ENCODE results near the gene SHISAL1.

SHISAL1 gene

DNA sequence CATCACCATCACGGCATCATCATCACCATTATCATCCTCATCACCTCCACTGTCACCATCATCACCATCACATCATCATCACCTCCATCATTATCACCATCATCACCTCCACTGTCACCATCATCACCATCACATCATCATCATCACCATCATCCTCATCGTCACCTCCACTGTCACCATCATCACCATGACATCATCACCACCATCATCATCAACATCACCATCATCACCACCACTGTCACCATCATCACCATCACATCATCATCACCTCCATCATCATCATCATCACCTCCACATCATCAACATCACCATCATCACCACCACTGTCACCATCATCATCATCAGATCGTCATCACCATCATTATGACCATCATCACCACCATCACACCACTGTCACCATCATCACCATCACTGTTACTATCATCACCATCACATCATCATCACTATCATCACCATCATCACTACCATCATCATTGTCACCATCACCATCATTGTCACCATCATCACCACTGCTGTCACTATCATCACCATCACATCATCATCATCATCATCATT is 99.2 kb downstream of the SHISAL1 start:
- DNase-seq (ENCODE audit: extremely low read depth in 1 of 2, low read depth in 1 of 2), result no peak

DNA sequence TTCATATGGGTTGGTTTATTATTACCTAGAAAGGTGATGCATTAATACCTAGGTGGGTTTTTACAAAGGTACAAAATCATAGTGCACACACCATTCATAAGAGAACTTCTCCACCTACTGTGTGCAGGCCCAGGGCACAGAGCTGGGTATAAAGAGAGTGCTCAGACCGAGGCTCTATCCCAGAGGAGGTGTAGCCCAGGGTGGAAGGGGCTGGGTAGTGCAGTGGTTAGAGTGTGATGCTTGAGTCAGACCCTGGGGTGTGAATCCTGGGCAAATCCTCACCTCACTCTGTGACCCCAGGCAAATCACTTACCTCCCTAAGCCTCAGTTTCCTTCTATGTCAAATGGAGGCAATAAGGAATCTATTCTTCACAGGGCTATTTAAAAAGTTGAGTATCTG is 99.8 kb downstream of the SHISAL1 start:
- DNase-seq (ENCODE audit: extremely low read depth in 1 of 2, low read depth in 1 of 2), result no peak

DNA sequence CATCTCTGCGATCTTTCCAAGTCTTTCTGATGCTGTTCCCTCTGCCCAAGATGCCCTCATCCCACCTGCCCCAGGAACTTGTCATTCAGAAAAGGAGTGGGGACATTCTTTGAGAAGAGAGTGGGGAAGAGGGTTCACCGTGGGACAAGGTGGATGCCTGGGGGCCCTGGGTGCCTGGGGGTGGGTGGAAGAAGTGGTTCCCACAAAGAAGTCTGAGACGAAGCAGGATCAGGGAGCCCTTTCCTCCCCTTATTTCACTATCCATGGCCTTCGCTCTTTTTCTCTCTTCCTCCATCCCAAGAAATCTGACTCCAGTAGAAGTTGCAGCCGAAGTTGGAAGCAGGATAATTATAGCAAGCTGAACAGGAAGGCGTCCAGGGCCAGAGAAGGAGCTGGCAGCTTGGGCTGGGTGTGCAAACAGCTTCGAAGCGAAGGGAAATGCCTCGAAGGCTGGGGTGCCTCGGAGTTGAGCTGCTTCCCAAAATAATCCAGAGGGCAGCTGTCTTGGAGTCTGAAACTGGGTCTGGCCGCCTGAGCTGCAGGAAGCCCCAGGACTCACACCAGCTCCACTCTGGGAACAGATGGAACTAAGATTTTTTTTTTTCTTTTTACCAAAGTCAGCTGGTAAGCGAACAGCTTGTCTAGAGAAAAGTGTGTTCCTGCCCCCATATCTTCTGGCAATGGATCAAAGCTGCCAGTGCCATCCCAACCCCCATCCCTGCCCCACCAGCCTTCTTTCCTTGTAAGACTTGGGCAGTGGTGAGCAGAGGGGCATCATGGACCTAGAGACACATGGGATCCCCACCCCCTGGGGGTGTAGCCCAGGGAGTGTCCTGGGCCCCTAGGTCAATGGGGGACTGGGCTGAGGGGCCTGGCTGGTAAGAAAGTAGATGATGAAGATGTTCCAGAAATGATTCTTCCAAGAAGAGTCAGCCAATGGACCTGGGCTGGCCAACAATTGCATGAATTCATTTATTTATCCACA is 100.5 kb downstream of the SHISAL1 start:
- DNase-seq (ENCODE audit: extremely low read depth in 1 of 2, low read depth in 1 of 2), result no peak

DNA sequence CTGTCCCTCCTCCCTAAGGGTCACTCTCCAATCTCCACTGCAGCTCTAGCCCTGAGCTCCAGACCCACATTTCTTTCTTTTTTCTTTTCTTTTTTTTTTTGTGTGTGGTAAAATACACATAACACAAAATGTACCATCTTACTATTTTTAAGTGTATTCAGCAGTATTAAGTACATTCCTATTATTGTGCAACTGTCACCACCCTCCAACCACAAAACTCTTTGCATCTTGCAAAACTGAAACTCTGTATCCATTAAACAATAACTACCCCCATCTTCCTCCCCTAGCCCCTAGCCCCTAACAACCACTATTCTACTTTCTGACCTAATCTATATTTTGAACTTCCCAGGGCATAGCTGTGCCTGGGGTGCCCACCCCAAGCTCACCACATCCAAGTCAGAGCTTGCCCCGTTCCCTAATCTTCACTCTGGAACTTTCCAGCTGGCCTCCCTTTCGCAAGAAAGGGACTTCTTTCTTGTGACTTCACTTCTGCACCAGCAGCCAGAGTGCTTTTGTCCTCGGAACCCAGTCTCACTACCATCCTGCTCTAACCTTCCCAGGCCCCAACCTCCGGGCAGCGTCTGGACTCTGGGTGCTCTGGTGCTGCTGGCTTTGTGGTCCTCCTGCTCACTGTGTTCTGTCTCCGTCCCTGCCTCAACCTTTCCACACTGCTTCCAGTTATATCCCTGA is 101.3 kb downstream of the SHISAL1 start:
- no peak for DNase-seq (ENCODE audit: extremely low read depth in 1 of 2, low read depth in 1 of 2)

DNA sequence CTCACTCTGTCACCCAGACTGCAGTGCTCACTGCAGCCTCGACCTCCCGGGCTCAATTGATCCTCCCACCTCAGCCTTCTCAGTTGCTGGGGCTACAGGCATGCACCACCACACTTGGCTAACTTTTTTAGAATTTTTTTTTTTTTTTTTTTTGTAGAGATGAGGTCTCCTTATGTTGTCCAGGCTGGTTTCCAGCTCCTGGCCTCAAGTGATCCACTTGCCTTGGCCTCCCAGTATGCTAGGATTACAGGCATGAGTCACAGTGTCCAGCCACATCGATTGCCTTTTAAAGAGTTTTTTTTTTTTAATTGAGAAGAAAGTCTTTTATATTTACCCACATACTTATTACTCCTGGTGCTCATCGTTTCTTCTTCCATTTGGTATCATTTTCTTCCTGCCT is 102.0 kb downstream of the SHISAL1 start:
- DNase-seq (ENCODE audit: extremely low read depth in 1 of 2, low read depth in 1 of 2), result no peak

DNA sequence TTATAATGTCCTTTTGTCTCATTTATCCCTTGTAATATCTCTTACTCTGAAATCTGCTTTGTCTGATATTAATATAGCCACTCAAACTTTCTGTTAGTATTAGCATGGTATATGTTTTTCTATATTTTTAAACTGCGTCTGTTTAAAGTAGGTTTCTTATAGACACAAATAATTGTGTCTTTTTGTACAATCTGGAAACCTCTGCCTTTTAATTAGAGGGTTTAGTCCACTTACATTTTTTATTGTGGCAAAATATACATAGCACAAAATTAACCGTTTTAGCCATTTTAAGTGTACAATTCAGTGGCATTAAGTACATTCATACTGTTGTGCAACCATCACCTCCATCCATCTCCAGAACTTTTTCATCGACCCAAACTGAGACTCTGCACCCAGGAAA is 103.4 kb downstream of the SHISAL1 start:
- DNase-seq (ENCODE audit: extremely low read depth in 1 of 2, low read depth in 1 of 2), result no peak

DNA sequence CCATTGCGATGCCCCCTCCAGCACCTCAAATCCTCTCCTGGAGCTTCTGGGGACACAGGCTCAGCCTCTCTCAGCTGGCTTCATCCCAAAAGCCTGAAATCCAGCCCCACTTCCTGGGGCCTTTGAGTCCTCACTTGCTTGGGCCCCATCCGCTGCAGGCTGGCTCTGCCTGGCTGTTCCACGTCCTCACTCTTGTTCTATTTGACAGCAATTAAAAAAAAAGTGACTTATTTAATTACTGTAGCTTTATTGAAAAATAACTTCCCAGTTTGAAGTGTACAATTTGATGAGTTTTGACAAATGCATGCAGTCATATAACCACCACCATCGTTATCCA is 104.8 kb downstream of the SHISAL1 start:
- no peak for DNase-seq (ENCODE audit: extremely low read depth in 1 of 2, low read depth in 1 of 2)

DNA sequence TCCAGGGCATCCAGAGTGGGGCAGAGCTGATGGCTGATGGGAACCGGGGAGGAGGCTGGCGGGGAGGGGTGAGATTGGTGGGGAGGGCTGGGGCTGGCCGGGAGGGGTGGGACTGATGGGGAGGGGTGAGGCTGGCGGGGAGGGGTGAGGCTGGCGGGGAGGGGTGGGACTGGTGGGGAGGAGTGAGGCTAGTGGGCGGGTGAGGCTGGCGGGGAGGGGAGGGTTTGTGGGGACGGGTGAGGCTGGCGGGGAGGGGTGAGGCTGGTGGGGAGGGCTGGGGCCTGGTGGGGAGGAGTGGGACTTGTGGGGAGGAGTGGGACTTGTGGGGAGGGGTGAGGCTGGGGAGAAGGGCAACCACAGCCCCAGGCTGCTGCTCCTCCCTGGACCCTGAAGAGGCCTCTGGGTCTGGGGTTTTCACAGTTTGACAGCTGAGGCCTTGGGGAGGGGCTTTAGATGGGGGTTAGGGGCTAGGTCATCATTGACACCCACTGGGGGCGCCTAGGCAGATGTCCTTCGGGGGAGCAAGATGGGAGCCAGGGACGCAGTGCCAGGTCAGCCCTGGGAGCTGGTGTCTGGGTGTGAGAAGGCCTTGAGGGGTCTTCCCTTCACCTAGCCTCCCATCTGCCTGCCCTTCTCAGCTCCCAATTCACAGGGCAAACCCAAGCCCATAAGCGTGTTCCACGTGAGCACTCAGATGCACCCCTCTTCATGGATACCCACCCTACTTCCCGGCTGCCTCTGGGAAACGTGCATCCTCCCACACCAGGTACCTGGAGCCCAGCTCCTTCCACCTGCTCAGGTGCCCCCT is 105.4 kb downstream of the SHISAL1 start:
- no peak for DNase-seq (ENCODE audit: extremely low read depth in 1 of 2, low read depth in 1 of 2)

DNA sequence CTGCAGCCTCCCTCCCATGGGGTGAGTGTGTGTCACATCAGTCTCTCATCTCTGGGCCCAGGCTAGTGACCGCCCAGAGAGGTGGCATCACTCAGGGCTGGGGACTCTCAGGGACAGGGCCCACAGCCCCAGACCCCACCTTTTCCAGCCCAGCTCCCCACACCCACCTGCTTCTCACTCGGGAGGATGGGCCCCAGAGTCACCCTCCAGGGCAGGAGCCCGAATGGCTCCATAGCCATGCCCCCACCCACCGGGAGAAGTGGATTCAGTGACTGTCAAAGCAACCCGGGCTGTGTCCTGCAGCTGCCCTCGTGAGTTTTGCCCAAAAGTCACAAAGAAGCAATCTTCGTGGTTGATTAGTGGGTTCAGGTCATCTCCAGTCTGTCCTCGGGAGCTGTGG is 106.1 kb downstream of the SHISAL1 start:
- no peak for DNase-seq (ENCODE audit: extremely low read depth in 1 of 2, low read depth in 1 of 2)

DNA sequence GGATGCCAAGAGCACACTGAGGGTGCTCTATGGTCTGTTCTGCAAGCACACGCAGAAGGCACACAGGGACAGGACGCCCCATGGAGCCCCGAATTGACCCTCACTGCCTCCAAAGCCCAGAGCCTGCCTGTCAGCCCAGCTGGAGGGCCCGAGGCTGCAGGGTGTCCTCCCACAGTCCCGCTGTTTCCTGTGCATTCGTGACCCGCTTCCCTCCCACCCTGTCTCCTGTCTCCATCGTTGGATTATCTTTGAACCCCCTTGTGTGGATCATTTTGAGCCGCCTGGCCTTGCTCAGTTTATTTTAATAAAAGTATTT is 106.5 kb downstream of the SHISAL1 start:
- DNase-seq (ENCODE audit: extremely low read depth in 1 of 2, low read depth in 1 of 2), result no peak

DNA sequence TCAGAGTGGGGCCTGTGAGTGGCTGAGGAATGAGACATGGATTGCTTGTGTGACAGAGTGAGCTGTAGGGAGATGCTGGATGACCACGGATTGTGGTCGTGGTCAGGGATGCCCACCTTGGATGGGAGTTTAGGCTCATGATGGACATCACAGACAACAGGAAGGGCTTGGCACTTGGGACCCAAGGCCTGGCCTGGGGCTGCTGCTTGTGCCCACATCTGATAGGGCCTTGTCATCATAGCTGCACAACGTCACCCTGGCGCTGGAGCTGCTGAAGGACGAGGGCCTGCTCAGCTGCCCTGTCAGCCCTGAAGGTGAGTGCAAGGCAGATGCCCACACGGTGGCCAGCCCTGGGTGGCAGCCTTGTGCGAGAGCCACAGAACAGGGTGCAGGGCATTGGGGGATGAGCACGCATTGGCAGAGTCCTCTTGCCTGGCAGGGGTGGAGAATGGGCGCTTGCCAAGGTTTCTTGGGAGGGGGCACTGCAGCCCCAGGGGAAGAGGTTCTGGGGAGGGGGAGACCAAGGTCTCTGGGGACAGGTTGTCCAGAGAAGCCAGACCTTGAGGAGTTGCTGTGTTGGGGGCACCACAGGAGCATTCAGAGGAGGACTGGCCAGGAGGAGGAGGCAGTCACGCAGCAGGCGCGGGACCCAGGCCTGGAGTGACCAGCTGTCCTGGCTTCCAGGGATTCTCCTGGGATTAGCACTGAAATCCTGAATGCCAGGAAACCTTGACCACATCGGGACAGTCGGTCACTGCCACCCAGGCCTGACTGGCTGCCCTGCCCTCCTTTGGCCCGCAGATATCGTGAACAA is 107.0 kb downstream of the SHISAL1 start:
- DNase-seq (ENCODE audit: extremely low read depth in 1 of 2, low read depth in 1 of 2), result no peak

DNA sequence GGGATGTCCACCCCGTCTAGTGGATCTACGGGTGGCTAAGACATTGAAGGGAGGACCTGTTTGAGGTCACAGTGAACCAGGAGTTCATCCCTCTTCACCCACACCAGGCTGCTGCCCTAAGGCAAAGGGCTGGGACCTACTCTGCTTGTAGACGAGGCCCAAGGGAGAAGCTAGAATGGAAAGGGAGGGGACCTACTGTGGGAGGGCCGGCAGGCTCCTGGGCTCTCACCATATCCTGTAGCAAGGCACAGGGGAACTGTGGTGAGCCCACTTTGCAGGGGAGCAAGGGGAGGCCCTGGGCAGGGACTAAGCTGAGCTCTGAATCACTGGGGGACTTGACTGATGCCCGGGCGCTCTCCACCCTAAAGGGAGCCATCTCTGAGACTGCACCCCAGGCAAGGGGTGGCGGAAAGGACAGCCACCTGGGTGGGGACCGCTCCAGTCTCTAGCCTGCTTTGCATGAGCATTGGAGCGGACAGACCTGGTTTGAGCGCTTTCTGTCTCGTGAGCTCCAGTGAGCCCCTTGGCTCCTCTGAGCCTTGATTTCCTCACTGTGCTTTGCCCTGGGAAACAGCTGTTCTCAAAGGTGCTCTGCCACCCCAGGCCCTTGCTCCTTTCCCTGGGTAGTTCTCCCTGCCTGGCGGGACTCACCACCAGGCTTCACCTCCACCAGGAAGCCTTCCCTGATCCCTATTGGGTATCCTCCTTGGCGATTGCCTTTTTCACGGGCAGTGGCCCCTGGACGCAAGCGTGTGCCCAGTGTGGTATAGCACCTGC is 107.8 kb downstream of the SHISAL1 start:
- DNase-seq (ENCODE audit: extremely low read depth in 1 of 2, low read depth in 1 of 2), result no peak

DNA sequence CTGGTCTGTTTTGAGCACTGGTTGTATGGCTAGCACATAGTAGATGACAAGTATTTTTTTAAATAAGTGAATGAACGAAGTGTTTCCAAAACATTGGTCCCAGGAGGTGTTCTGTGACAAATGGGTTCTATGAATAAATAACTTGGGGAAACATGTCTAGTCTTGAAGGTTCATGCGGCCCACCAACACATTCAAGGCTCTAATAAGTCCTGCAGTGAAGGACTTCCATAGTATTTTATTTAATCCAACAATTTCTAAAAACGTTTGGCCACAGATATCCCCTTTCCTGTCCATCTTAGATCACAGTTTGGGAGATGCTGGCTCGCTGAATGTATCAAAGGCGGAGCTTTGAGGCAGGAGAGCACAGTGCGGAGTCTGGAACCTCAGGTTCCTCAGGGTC is 109.5 kb downstream of the SHISAL1 start:
- no peak for DNase-seq (ENCODE audit: extremely low read depth in 1 of 2, low read depth in 1 of 2)

DNA sequence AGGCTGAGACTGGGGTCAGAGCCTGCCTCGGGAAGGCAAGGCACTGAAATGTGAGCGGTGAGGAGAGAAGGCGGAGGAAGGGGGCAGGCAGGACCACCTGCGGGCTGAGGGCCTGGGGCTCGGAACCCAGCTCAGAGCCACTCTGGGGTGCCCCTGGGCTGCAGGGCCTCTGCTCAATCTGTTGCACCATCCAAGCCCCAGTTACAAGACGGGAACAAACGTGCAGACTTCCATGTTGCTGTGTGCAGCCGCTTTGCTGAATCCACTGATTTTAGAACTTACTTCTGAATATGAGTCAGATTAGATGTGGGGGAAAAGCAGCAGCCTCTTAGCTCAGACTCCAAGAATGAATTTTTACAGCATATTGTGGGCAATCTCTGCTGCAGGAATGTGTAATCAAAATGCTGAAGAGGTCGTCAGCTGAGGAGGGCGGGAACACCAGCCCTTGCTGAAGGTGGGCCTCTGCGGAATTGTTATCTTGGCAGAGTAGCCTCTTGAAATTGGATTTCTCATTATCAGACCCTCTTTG is 110.4 kb downstream of the SHISAL1 start:
- DNase-seq (ENCODE audit: extremely low read depth in 1 of 2, low read depth in 1 of 2), result no peak

DNA sequence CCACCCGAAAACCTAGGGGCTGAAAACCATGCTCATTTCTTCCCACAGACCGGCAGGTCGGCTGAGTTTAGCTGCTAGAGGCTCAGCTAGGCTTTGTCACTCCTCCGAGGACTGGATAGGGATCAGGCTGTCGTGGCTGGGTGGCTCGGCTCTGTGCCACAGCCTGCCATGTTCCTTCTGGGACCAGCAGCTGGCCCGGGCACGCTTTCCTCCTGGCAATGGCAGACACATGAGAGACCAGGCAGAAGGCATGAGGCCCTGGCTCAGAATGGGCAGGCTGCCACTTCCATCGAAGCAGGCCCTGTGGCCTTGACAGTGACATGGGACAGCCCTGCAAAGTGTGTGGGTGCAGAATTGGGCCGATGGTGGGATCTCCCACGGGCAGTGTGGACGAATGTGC is 111.1 kb downstream of the SHISAL1 start:
- no peak for DNase-seq (ENCODE audit: extremely low read depth in 1 of 2, low read depth in 1 of 2)

DNA sequence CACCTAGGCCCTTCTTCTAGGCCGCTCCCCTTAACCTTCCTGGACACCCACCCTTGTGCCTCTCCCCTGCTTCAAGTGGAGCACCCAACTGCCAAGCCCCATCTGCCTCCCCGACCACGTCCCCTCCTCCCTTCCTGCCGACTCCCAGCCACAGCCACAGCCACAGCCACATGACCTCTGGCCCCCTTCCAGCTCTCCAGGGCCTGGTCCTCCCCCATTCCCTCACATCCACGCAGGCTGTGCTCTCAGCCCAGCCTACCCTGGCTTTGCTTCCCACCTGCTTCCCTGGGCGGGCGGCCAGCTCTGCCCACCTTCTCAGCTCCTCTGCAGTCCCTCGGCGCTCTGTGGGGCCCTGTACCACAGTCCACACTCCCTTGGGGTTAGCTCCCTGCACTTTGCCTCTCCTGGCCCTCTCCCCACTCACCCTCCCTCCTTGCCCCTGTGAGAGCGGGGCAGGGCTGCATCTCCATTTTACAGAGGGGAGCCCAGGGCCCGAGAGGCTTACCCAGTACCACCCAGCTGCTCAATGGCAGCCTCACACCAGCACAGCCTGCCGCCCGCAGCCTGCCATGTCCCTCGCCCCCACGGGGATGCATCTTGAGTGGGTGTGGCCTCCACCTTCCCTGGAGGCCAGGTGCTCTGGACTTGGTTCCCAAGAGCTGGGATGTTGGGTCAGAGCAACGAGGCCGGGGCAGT is 111.7 kb downstream of the SHISAL1 start:
- DNase-seq (ENCODE audit: extremely low read depth in 1 of 2, low read depth in 1 of 2), result no peak

DNA sequence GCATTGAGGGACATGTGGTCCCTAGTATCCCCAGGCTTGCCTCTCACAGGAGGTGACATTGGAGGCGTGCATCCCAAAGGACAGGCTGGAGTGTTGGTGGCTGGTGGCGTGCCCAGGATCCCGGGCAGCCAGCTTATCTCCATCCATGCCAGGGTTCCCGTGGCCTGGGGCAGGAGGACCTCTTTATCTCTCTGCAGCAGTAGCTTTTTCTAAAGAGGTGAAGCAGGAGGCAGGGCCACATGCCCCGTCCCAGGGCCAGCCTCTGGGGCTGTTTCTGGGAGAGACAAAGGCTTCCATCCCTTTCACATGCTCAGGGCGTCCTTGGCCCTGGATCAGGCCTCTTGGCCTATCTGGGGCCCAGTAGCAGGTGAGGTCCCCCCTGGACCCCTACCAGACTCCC is 112.3 kb downstream of the SHISAL1 start:
- DNase-seq (ENCODE audit: extremely low read depth in 1 of 2, low read depth in 1 of 2), result no peak

DNA sequence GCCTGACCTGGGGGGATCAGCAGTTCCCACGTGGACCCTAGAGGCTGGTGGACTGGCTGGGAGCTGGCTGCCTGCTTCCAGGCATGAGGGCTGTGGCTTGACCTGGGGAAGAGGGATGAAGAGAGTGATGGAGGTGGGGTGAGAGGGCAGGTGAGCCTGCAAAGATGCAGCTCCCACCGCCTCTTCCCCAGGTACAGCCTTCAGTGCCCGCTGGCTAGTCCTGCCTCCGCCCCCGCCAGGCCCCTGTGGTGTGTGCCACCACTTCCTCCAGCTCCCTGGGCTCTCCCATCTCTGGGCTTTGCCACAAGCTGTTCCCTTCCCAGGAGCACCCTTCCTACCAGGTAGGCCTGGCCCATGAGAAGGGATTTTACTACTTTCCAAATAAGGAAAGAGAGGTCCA is 112.9 kb downstream of the SHISAL1 start:
- DNase-seq (ENCODE audit: extremely low read depth in 1 of 2, low read depth in 1 of 2), result no peak

DNA sequence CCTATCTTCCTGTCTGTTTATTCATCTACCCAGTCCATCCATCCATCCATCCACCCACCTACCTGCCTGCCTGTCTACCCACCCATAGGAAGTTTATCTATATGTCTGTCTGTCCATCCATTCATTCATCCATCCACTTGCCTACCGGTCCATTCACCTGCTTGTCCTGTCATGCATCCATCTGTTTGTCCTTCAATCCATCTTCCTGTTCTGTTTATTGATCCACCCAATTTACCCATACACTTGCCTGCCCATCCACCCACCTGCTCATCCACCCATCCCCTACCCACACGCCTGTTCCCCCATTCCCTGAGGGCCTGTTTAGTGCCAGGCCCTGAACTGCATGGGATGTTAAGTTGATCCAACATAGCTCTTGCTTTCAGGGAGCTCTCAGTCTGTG is 113.6 kb downstream of the SHISAL1 start:
- no peak for DNase-seq (ENCODE audit: extremely low read depth in 1 of 2, low read depth in 1 of 2)

All from activated CD8-positive, alpha-beta memory T cell treated with anti-CD3 and anti-CD28 coated beads for 1 hour (primary cell).